H9 (cell line): Measurements from ENCODE around the gene FKBP8. TPM values are rescaled to one million over a fixed set of nuclear protein-coding genes. Genes with fewer than 3 reads are reported as not detected.

Experiments
- DNase-seq: peaks from one replicate; pipeline ENCODE4 v3.0.0-alpha.2; 2017
- H2AFZ ChIP-seq: one replicate; pipeline ENCODE4 v1.6.1; 2013; ENCODE audit warnings: mild to moderate bottlenecking, low read length, control low read depth, moderate library complexity
- H2AK5ac ChIP-seq: 2 replicates; pipeline ENCODE4 v1.6.1; 2013; ENCODE audit warnings: low read length, control low read depth, mixed read lengths; ENCODE audit not compliant: insufficient read length
- H2BK120ac ChIP-seq: one replicate; pipeline ENCODE4 v1.6.1; 2013; ENCODE audit warnings: low read depth, mild to moderate bottlenecking, low read length, control low read depth, inconsistent platforms; ENCODE audit not compliant: poor library complexity, severe bottlenecking
- H2BK12ac ChIP-seq: 2 replicates; pipeline ENCODE4 v1.6.1; 2013; ENCODE audit warnings: low read length, control low read depth, mixed read lengths, low read depth; ENCODE audit not compliant: insufficient read length
- H2BK15ac ChIP-seq: 2 replicates; pipeline ENCODE4 v1.6.1; 2013; ENCODE audit warnings: low read depth, low read length, control low read depth
- H2BK20ac ChIP-seq: one replicate; pipeline ENCODE4 v1.6.1; 2013; ENCODE audit warnings: low read depth, mild to moderate bottlenecking, low read length, control low read depth, inconsistent platforms; ENCODE audit not compliant: poor library complexity, severe bottlenecking
- H2BK5ac ChIP-seq: 2 replicates; pipeline ENCODE4 v1.6.1; 2013; ENCODE audit warnings: low read length, control low read depth, mixed read lengths; ENCODE audit not compliant: insufficient read length
- H3K14ac ChIP-seq: 2 replicates; pipeline ENCODE4 v1.6.1; 2013; ENCODE audit warnings: low read length, control low read depth; ENCODE audit not compliant: insufficient read depth
- H3K18ac ChIP-seq: 2 replicates; pipeline ENCODE4 v1.6.1; 2013; ENCODE audit warnings: low read depth, mild to moderate bottlenecking, mixed read lengths, low read length, control low read depth; ENCODE audit not compliant: insufficient read length
- H3K23ac ChIP-seq: 2 replicates; pipeline ENCODE4 v1.6.1; 2013; ENCODE audit warnings: low read length, control low read depth, mixed read lengths, low read depth; ENCODE audit not compliant: insufficient read length
- H3K23me2 ChIP-seq: 2 replicates; pipeline ENCODE4 v1.6.1; 2013; ENCODE audit warnings: low read depth, mild to moderate bottlenecking, mixed read lengths, low read length, control low read depth; ENCODE audit not compliant: insufficient read length, poor library complexity, severe bottlenecking
- H3K27ac ChIP-seq: 2 replicates; pipeline ENCODE4 v1.5.1; 2013; ENCODE audit warnings: low read length, control low read depth, mixed read lengths, low read depth; ENCODE audit not compliant: insufficient read length
- H3K27me3 ChIP-seq: 2 replicates; pipeline ENCODE4 v1.6.1; 2013; ENCODE audit warnings: low read length, control low read depth, inconsistent platforms; ENCODE audit not compliant: insufficient read depth
- H3K4ac ChIP-seq: 2 replicates; pipeline ENCODE4 v1.6.1; 2013; ENCODE audit warnings: low read depth, mild to moderate bottlenecking, control low read depth, inconsistent platforms, low read length, moderate library complexity
- H3K4me1 ChIP-seq: 2 replicates; pipeline ENCODE4 v1.6.1; 2013; ENCODE audit warnings: low read length, control low read depth, inconsistent platforms; ENCODE audit not compliant: insufficient read depth
- H3K4me2 ChIP-seq: 2 replicates; pipeline ENCODE4 v1.6.1; 2013; ENCODE audit warnings: low read length, control low read depth, mixed read lengths; ENCODE audit not compliant: insufficient read length, insufficient read depth
- H3K56ac ChIP-seq: 2 replicates; pipeline ENCODE4 v1.6.1; 2013; ENCODE audit warnings: low read depth, mild to moderate bottlenecking, mixed read lengths, low read length, control low read depth; ENCODE audit not compliant: insufficient read length
- H3K79me1 ChIP-seq: 2 replicates; pipeline ENCODE4 v1.6.1; 2013; ENCODE audit warnings: low read depth, mild to moderate bottlenecking, moderate library complexity, low read length, control low read depth, inconsistent platforms; ENCODE audit not compliant: insufficient read depth, poor library complexity, severe bottlenecking
- H3K79me2 ChIP-seq: 2 replicates; pipeline ENCODE4 v1.6.1; 2013; ENCODE audit warnings: low read length, control low read depth, inconsistent platforms; ENCODE audit not compliant: insufficient read depth
- H3K9ac ChIP-seq: 2 replicates; pipeline ENCODE4 v1.6.1; 2013; ENCODE audit warnings: low read length, control low read depth, mixed read lengths; ENCODE audit not compliant: insufficient read length; ENCODE audit errors: extremely low read depth
- H3K9me3 ChIP-seq: one replicate; pipeline ENCODE4 v1.6.1; 2013; ENCODE audit warnings: low read depth, low read length, inconsistent platforms; ENCODE audit not compliant: control insufficient read depth
- H3T11ph ChIP-seq: one replicate; pipeline ENCODE4 v1.6.1; 2013; ENCODE audit warnings: mild to moderate bottlenecking, low read length, control low read depth, inconsistent platforms
- H4K20me1 ChIP-seq: one replicate; pipeline ENCODE4 v1.6.1; 2013; ENCODE audit not compliant: control insufficient read depth, insufficient read length, insufficient read depth
- H4K5ac ChIP-seq: 2 replicates; pipeline ENCODE4 v1.6.1; 2013; ENCODE audit warnings: low read depth, mild to moderate bottlenecking, mixed read lengths, low read length, control low read depth; ENCODE audit not compliant: insufficient read length
- H4K8ac ChIP-seq: replicated peaks from 2 replicates; pipeline ENCODE4 v1.6.1; 2013; ENCODE audit warnings: low read length, control low read depth, mixed read lengths, low read depth; ENCODE audit not compliant: insufficient read length
- H4K91ac ChIP-seq: 2 replicates; pipeline ENCODE4 v1.6.1; 2013; ENCODE audit warnings: low read depth, mild to moderate bottlenecking, moderate library complexity, mixed read lengths, low read length, control low read depth; ENCODE audit not compliant: insufficient read length
- H3K27ac Mint-ChIP-seq, 3 experiments: 2 replicates in 2 of 3; 3 replicates in 1 of 3; pipeline ENCODE4 v1.8.0; 2020 to 2021; ENCODE audit warnings: mixed read lengths in 3 of 3, mild to moderate bottlenecking in 1 of 3, moderate library complexity in 1 of 3
- H3K27me3 Mint-ChIP-seq: 2 replicates; pipeline ENCODE4 v1.8.0; 2021; ENCODE audit warnings: low read depth, mild to moderate bottlenecking, moderate library complexity, mixed read lengths
- H3K36me3 Mint-ChIP-seq, 3 experiments: 2 replicates in 2 of 3; 3 replicates in 1 of 3; pipeline ENCODE4 v1.8.0; 2020 to 2021; ENCODE audit warnings: low read depth in 3 of 3, mixed read lengths in 3 of 3; ENCODE audit not compliant: insufficient read depth in 1 of 3
- H3K4me1 Mint-ChIP-seq, 2 experiments: 2 replicates each; pipeline ENCODE4 v1.8.0; 2020; ENCODE audit warnings: mixed read lengths in 2 of 2
- H3K4me3 Mint-ChIP-seq, 2 experiments: 2 replicates in 1 of 2; 3 replicates in 1 of 2; pipeline ENCODE4 v1.8.0; 2020 to 2021; ENCODE audit warnings: mild to moderate bottlenecking in 2 of 2, mixed read lengths in 2 of 2, moderate library complexity in 1 of 2
- H3K9me3 Mint-ChIP-seq, 2 experiments: 2 replicates in 1 of 2; 3 replicates in 1 of 2; pipeline ENCODE4 v1.8.0; 2020; ENCODE audit warnings: mild to moderate bottlenecking in 2 of 2, mixed read lengths in 2 of 2, moderate library complexity in 1 of 2
- WGBS: extraction: QIAGEN DNeasy Blood & Tissue Kit; methylation state at CpG from one replicate; pipeline ENCODE4 v1.1.7; 2013; ENCODE audit warnings: missing lambda C conversion rate, low lambda C conversion rate, mixed read lengths; ENCODE audit not compliant: insufficient read length; ENCODE audit errors: extremely low coverage; 5-methylcytosine and 5-hydroxymethylcytosine counted together
- total RNA-seq: library from RNA; stranded (reverse); gene quantifications from 2 replicates; pipeline ENCODE4 v1.2.1, GENCODE V29; 2021
- TF ChIP-seq, protein P1 (sequence below): fragments of 200-600 bp; sonication (generic); conservative IDR thresholded peaks from 3 replicates; pipeline ENCODE4 v1.8.0; 2021; ENCODE audit warnings: antibody characterized with exemption, mild to moderate bottlenecking

The FKBP8 gene
- total RNA-seq, 1 experiment from 2014 or later = 308 TPM

DNA sequence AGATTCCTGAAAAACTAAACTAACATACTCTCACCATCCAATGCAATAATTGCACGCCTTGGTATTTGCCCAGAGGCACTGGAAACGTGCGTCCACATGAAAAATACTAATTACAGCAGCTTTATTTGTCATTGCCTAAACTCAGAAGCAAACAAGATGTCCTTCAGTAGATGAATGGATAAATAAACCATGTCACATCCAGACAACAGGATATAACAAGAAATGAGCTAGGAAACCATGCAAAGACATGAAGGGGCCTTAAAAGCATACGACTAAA is 46.5 kb downstream of the FKBP8 start:
- Mint-ChIP-seq H3K4me1 (peaks cover 20 to 26% of the 10 kb centered on the region in 2 experiments), H3K4me3 (no peak overlapping the region)

More for the DNA sequence above, 46.5 kb downstream of the FKBP8 start:
- H3K56ac ChIP-seq = no peak overlapping the region
- H3K4me1 ChIP-seq = peaks cover 2% of the 10 kb centered on the region; the same call in 1 of the 2 replicates
- H3K14ac ChIP-seq = no peak overlapping the region
- H2BK5ac ChIP-seq = no peak overlapping the region
- no peak overlapping the region for H3K4me2 ChIP-seq
- H3K27ac Mint-ChIP-seq = no peak overlapping the region; a peak in 1 of 7 replicates
- DNase-seq = no peak
- H3K9ac ChIP-seq = no peak overlapping the region
- peaks cover 2% of the 10 kb centered on the region; the same call in 1 of the 2 replicates for H3K79me2 ChIP-seq
- no peak overlapping the region for H3K4ac ChIP-seq
- no peak overlapping the region for H4K5ac ChIP-seq
- H2BK12ac ChIP-seq = no peak overlapping the region
- H3T11ph ChIP-seq = no peak overlapping the region
- no peak overlapping the region for H2AFZ ChIP-seq
- TF ChIP-seq, protein P1, sequence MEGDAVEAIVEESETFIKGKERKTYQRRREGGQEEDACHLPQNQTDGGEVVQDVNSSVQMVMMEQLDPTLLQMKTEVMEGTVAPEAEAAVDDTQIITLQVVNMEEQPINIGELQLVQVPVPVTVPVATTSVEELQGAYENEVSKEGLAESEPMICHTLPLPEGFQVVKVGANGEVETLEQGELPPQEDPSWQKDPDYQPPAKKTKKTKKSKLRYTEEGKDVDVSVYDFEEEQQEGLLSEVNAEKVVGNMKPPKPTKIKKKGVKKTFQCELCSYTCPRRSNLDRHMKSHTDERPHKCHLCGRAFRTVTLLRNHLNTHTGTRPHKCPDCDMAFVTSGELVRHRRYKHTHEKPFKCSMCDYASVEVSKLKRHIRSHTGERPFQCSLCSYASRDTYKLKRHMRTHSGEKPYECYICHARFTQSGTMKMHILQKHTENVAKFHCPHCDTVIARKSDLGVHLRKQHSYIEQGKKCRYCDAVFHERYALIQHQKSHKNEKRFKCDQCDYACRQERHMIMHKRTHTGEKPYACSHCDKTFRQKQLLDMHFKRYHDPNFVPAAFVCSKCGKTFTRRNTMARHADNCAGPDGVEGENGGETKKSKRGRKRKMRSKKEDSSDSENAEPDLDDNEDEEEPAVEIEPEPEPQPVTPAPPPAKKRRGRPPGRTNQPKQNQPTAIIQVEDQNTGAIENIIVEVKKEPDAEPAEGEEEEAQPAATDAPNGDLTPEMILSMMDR = no peak
- no peak overlapping the region for H2BK20ac ChIP-seq
- H3K23ac ChIP-seq = no peak overlapping the region
- H3K36me3 Mint-ChIP-seq = no peaks in the 10 kb centered on the region
- no peak overlapping the region for H3K27ac ChIP-seq
- H3K9me3 Mint-ChIP-seq = no peaks in the 10 kb centered on the region
- WGBS = no CpG with 5 or more reads among the region's 4 CpGs
- H2BK120ac ChIP-seq = no peak overlapping the region
- no peaks in the 10 kb centered on the region for H3K9me3 ChIP-seq
- H4K20me1 ChIP-seq = no peaks in the 10 kb centered on the region
- no peak overlapping the region for H2BK15ac ChIP-seq
- H4K8ac ChIP-seq = no peak overlapping the region
- no peak overlapping the region for H3K18ac ChIP-seq
- H3K27me3 ChIP-seq = no peaks in the 10 kb centered on the region
- H3K27me3 Mint-ChIP-seq = no peaks in the 10 kb centered on the region; the same call in 1 of the 2 replicates
- H2AK5ac ChIP-seq = no peak overlapping the region
- H3K79me1 ChIP-seq = peaks cover 3% of the 10 kb centered on the region
- H3K23me2 ChIP-seq = no peaks in the 10 kb centered on the region
- no peak overlapping the region for H4K91ac ChIP-seq
